ENCODE measurements around the gene SLC9A4.

SLC9A4 gene

DNA sequence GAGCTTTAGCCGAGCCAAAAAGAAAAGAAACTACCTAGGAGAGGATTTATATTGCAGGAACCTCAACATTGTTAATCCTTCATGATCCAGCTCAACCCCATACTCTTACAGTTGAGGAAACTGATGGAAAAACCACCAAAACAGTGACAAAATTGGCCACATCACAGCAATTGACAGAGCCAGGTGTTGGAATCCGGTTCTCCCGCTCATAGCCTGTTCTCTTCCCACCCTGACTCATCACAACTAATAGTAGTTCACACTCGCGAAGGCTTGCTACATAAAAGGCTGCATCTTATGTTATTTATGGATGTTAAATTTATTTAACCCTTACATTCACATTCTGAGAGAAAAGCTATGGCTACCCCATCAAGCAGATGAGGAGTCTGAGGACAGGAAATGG is 33.7 kb downstream of the SLC9A4 start:
- DNase-seq (ENCODE audit: low read depth) = no peak
- H3K4me3 ChIP-seq (ENCODE audit: low read depth, low read length) = no peak overlapping the region
- no peak for TF ChIP-seq CTCF (conservative IDR thresholded peaks at IDR 0.05; ENCODE audit: low read depth, low read length)

GRCh38 chr2:102508863-102509262 is 35.8 kb downstream of the SLC9A4 start:
- no peak overlapping the region for H3K4me3 ChIP-seq (ENCODE audit: low read depth, low read length)
- DNase-seq (ENCODE audit: low read depth) = no peak
- no peak for TF ChIP-seq CTCF (conservative IDR thresholded peaks at IDR 0.05; ENCODE audit: low read depth, low read length)

GRCh38 chr2:102509749-102510148 is 36.7 kb downstream of the SLC9A4 start:
- no peak for TF ChIP-seq CTCF (conservative IDR thresholded peaks at IDR 0.05; ENCODE audit: low read depth, low read length)
- H3K4me3 ChIP-seq (ENCODE audit: low read depth, low read length) = no peak overlapping the region
- DNase-seq (ENCODE audit: low read depth) = peak; percentile 50

DNA sequence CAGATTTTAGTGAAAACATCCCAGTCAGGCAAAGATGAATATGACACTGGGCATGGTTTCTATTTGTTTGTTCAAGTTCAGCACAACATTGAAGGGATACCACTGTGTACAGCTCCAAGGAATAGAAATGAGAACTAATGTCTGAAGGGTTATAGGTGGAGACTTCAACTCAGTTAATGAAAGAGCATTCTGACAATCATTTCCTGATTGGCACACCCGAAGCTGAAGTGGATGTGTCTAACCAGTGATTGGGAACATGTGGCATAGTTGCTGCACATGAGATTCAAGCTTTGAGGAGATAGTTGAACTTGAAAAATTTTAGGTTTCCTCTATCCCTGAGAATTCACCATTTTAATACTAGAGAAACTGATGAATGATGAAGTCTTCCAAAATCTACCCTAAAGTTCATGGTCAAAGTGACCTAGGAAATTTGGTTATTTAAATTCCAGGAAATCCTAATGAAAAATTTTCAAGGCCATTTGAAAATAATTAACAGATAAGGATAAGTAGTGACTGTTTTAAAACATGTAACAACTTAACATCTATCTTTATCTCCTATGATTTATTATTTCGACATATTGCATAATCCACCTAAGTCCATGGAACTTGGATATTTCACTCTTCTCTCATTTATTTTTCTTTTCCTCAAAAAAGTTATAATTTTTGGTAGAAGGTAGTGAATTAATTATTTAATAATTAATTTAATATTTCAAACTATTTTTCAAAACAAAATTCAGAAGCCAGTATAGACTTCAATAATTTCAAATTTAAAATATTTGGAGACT is 38.0 kb downstream of the SLC9A4 start:
- H3K4me3 ChIP-seq (ENCODE audit: low read depth, low read length) = no peak overlapping the region
- TF ChIP-seq CTCF (conservative IDR thresholded peaks at IDR 0.05; ENCODE audit: low read depth, low read length) = no peak
- no peak for DNase-seq (ENCODE audit: low read depth)

DNA sequence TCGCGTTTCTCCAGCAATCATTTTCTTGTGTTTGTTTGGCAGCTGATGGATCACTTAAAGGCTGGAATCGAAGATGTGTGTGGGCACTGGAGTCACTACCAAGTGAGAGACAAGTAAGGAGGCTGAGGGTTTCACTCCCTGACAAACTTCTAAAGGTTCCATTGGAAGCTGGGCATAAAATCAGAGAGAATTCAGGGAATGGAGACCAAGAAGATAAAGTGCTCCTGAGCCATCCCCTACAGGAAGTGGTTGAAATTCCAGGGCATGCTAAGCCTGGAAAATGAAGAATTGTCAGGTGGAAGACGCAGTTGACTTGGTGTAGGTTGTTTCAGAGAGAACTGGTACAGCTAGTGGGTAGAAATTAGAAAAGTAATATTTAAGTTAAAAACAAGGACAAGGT is 39.1 kb downstream of the SLC9A4 start:
- no peak for DNase-seq (ENCODE audit: low read depth)
- TF ChIP-seq CTCF (conservative IDR thresholded peaks at IDR 0.05; ENCODE audit: low read depth, low read length) = no peak
- H3K4me3 ChIP-seq (ENCODE audit: low read depth, low read length) = no peak overlapping the region

GRCh38 chr2:102513355-102513939 is 40.4 kb downstream of the SLC9A4 start:
- TF ChIP-seq CTCF (conservative IDR thresholded peaks at IDR 0.05; ENCODE audit: low read depth, low read length) = no peak
- no peak overlapping the region for H3K4me3 ChIP-seq (ENCODE audit: low read depth, low read length)
- no peak for DNase-seq (ENCODE audit: low read depth)
